ENCODE measurements around the gene ADAR. TPM values are rescaled to one million over a fixed set of nuclear protein-coding genes. Genes with fewer than 3 reads are reported as not detected.
A peak's percentile ranks its signal among the peaks of the same experiment; 100 is the strongest.

ADAR gene
- total and polyA plus RNA-seq, 10 donors, result 25.6 to 249 (median 225) TPM

- peaks cover 24 to 53% (median 45%) of the 10 kb centered on the region in 6 donors for H3K36me3 ChIP-seq
- H3K9me3 ChIP-seq, result no peaks in the 10 kb centered on the region
- TF ChIP-seq POLR2AphosphoS5 (IDR thresholded peaks at IDR 0.05) (no peak), POLR2A (IDR thresholded peaks at IDR 0.05) (no peak), CTCF (IDR thresholded peaks at IDR 0.05 in 8 of 11, conservative IDR thresholded peaks at IDR 0.05 in 3 of 11) (no peak)
- H3K27ac ChIP-seq, result peak overlapping the region in 5 of 8 donors; percentile 5 to 96 (median 22)
- intact Hi-C loops (cut with DNase I; ENCODE audit: low total_unique reads), result loop anchor here (5.0 kb wide), 1 partner anchor 64 kb away; no protein-coding TSS in a partner anchor
- H3K27me3 ChIP-seq (replicated peaks in 1 of 7), result no peaks in the 10 kb centered on the region
- peak overlapping the region in 6 of 8 donors; percentile 9 to 98 (median 86) for H3K4me3 ChIP-seq
- 38 to 67% (median 49%) methylated on average over 3 to 4 of the region's 4 CpGs for WGBS, 5 donors
- H3K4me1 ChIP-seq, result peaks cover 15 to 68% (median 32%) of the 10 kb centered on the region in 6 donors
- DNase-seq, result peak; percentile 66
Measured at GRCh38 chr1:154556422-154556821, 51.6 kb downstream of the ADAR start.

DNA sequence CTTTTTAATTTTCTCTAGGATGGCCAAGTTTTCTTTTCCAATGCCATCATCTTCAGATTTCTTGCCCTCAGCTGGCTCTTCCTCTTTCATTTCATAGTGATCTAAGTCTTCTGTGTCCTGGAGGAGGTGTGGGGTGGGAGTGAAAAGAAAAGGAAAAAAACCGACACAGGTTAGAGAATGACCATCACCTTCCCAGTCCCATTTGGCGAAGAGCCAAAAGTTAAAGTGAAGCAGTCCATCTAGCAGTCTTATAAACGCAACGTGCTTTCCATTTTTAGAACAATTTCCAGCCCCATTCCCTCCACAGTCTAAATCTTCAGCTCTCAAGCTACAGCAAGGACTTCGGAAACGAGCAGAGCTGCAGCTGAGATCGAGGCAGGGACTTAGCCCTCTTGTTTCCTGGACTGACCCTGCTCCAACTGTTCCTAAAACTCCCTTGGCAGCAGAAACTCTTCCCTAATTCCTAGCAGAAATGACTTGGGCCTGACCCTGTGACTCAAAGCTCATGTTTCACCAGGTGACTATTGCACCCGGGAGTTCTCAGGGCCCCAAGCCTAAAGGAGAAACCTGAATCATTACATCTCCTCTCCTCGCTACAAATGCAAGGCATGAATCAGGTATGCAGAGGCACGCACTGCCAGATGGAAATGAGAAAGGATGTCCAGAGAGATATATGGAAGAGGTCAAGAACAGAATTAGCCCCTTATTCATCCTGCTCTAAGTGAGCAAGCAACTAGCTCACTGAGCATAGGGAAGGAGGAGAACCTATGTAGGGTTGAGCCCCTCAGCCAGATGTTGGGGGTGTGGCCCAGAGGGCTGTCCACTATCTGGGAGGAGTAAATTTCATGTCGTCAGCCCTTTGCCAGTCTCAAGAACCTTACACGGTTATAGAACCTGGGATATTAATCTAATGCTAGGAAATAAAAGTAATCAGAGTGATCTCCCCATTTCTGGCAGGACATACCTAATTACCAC, 54.6 kb downstream of the ADAR start:
- H3K4me1 ChIP-seq, result peaks cover 16 to 81% (median 31%) of the 10 kb centered on the region in 6 donors
- H3K4me3 ChIP-seq, result no peak overlapping the region
- no peaks in the 10 kb centered on the region for H3K9me3 ChIP-seq
- H3K27me3 ChIP-seq (replicated peaks in 1 of 7), result no peaks in the 10 kb centered on the region
- intact Hi-C loops (cut with DNase I; ENCODE audit: low total_unique reads), result no loop called here
- DNase-seq, result no peak
- 70 to 86% (median 80%) methylated on average over 12 of the region's 12 CpGs for WGBS, 5 donors
- H3K27ac ChIP-seq, result no peak overlapping the region
- no peak for TF ChIP-seq POLR2A (IDR thresholded peaks at IDR 0.05)
- no peak for TF ChIP-seq POLR2AphosphoS5 (IDR thresholded peaks at IDR 0.05)
- TF ChIP-seq CTCF (IDR thresholded peaks at IDR 0.05 in 8 of 11, conservative IDR thresholded peaks at IDR 0.05 in 3 of 11), result no peak
- peaks cover 28 to 84% (median 76%) of the 10 kb centered on the region in 6 donors for H3K36me3 ChIP-seq

DNA sequence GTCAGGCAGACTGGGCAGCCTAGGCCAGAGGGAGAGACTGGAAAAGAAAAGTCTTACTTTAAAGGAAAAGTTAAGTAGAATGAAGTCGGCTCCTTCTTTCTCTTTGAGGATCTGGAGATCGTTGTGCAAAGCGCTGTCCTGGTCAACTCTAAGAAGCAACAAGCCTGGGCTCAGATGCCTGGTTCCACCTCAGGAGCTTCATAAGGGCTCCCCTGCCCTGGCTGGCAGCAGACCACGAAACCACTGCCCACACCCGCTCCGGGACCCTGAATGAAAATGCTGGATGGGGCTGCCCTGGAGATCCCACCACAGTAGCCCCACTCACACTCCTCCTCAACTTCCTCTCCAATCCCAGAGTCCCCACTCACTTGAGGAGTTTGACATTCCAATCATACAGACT, 56.0 kb downstream of the ADAR start:
- Histone ChIP-seq H3K36me3 (peaks cover 28 to 88% (median 77%) of the 10 kb centered on the region in 6 donors), H3K4me3 (no peak overlapping the region), H3K27me3 (replicated peaks in 1 of 7) (no peaks in the 10 kb centered on the region), H3K27ac (no peak overlapping the region), H3K9me3 (no peaks in the 10 kb centered on the region), H3K4me1 (peaks cover 14 to 81% (median 25%) of the 10 kb centered on the region in 6 donors)
- TF ChIP-seq CTCF (IDR thresholded peaks at IDR 0.05 in 8 of 11, conservative IDR thresholded peaks at IDR 0.05 in 3 of 11), result no peak
- TF ChIP-seq POLR2AphosphoS5 (IDR thresholded peaks at IDR 0.05), result no peak
- TF ChIP-seq POLR2A (IDR thresholded peaks at IDR 0.05), result no peak
- WGBS, 5 donors, result 82 to 92% (median 86%) methylated on average over 6 of the region's 6 CpGs
- no peak for DNase-seq
- intact Hi-C loops (cut with DNase I; ENCODE audit: low total_unique reads), result no loop called here

DNA sequence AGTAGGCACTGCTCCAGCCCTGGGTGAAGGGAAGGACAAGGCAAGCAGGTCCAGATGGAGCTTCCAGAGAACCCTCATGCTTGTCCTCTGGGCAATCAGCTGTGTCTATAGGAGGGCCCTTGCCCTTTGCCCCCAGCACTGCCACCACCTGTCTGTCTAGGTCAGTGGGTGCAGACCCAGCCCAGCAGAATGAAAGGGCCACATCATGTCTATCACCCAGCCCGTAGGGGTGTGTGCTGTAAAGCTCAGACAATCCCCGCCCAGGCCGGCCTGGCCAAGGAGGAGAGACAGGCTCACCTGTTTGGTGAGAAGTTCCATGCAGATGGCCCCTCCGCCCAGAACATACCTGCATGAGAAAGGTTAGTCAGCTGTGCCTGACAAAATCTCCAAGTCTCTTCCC, 56.5 kb downstream of the ADAR start:
- no peaks in the 10 kb centered on the region for H3K9me3 ChIP-seq
- no peaks in the 10 kb centered on the region for H3K27me3 ChIP-seq (replicated peaks in 1 of 7)
- intact Hi-C loops (cut with DNase I; ENCODE audit: low total_unique reads), result no loop called here
- 96 to 100% (median 98%) methylated on average over 1 to 4 of the region's 4 CpGs for WGBS, 5 donors
- no peak overlapping the region for H3K27ac ChIP-seq
- peaks cover 28 to 85% (median 77%) of the 10 kb centered on the region in 6 donors for H3K36me3 ChIP-seq
- peaks cover 9 to 75% (median 21%) of the 10 kb centered on the region in 6 donors for H3K4me1 ChIP-seq
- no peak for DNase-seq
- TF ChIP-seq POLR2AphosphoS5 (IDR thresholded peaks at IDR 0.05), result no peak
- no peak for TF ChIP-seq CTCF (IDR thresholded peaks at IDR 0.05 in 8 of 11, conservative IDR thresholded peaks at IDR 0.05 in 3 of 11)
- TF ChIP-seq POLR2A (IDR thresholded peaks at IDR 0.05), result no peak
- H3K4me3 ChIP-seq, result no peak overlapping the region

Measured in spleen (tissue), 11 donors.